Activated T-cell treated with anti-CD3 and anti-CD28 coated beads, Interleukin-2, amount 50 U/mL, for 1 hour (primary cell): ENCODE data around the gene CARS1.

Experiments used
- DNase-seq: peaks from one replicate; pipeline ENCODE4 v3.0.0-alpha.2; 2020

The CARS1 gene

DNA sequence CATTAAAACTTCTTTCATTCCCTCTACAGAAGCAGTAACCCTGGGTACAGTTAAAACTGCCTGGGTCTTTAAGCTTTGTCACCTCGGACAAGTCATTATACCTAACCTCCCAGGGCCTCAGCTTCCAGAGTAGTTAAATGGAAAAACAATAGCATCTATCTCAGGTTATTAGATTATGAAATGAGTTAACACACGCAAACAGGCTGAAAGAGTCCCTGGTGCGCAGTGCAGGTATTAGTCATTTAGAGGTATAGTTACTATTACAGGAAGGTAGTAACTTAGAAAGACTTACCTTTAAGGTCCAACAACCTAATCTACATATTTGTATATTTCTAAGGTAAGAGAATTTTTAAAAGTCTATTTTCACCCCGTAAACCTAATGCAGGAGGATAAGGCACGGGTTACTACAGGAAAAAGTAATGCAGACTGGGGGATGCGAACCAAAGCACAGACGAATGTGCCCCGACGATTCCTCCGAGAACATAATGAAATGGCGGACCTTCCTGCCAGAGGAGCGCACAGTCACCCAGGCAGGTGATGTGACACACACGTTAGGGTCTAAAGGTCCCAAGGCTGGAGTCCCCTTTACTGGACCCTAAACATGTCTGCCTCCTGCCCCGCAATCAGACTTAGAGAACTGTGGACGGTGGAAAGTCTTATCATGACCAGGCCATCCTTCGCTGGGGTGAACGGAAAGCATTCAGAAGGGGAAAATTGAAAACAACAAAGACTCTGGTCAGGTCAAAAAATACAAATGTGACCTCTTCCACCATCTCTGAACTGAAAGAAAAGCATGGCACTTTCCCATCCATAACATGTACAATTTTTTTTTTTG is 66.4 kb downstream of the CARS1 start:
- peak; percentile 48 for DNase-seq

GRCh38 chr11:2989551-2989950 is 67.7 kb downstream of the CARS1 start:
- DNase-seq, result no peak

DNA sequence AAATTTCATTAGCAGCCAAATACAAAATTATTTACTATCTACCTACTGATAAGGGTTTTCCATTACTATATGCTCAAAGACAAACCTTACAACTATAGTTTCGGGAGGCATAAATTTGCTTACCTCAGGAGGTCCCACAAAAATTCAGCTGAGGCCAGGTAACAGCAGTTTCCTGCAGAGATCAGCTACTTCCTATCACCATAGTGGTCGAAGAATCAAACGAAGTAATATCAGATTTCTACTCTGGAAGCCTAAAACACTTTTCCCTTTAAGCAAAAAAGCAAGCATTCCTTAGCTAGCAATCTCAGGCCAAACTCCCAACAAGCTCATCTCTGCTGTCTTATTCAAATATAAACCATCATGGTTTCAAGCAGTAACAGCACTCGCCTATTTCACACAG is 68.2 kb downstream of the CARS1 start:
- no peak for DNase-seq

DNA sequence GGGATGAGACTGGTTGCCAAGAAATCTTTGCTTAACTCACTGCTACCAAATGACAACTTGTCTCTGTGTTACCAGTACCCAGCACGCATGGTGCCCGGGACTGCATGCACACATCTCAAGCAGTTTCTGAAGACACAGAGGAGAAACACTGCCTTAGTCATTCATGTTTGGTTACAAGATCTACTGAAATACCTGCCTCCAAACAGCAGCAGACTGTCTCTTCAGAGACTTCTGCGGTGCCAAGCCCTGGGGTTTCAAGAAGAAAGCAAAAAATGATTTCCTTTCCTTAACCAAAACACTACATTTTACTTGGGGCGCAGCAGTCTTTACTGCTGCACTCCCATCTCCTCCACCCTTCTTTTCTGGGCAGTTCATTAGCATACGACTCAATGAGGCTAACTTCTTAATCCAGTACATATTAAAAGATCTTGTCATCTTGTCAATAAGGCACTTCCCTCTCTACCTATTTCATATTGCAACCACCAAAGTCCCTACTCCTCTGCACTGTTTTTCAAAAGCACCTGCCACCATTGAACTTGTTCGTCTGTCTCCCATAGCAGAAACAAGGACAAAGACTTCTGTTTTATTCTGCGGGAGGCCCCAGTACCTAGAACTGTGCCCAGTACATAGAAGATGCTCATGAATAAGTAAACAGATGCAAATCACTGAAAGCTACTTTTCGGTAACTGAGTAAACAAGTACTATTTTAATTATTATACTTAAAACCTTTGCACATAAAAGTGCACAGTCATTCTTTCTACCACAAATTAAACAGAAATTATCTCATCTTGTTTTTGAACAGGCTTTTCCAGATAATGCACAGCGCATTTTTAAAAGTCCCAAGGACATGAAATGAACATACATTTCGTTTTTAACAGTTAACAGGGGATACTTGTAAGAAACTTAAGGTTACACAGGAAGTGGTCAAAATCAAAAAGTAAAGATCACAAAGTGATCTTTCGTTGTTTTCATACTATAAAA is 69.1 kb downstream of the CARS1 start:
- DNase-seq, result peak; percentile 60

GRCh38 chr11:2983908-2984307 is 73.3 kb downstream of the CARS1 start:
- DNase-seq, result no peak

DNA sequence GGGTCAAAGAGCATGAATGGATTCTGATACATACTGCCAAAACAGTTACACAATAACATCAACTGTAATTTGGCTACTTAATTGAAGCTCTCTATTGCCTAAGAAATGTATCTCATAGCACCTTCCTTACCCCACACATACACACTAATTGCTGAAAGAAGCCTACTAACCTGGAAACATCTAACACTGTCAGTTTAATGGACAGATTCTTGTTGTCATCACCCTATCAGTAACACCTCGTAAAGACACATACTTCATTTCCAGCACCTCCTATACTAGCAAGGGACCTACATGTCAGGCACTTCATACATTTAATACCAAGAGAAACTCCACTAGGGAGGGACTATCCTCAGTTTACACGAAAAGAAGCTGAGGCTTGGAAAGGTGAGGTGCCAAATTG is 75.0 kb downstream of the CARS1 start:
- no peak for DNase-seq

GRCh38 chr11:2981130-2981529 is 76.1 kb downstream of the CARS1 start:
- DNase-seq, result no peak

GRCh38 chr11:2980168-2980840 is 76.9 kb downstream of the CARS1 start:
- no peak for DNase-seq

DNA sequence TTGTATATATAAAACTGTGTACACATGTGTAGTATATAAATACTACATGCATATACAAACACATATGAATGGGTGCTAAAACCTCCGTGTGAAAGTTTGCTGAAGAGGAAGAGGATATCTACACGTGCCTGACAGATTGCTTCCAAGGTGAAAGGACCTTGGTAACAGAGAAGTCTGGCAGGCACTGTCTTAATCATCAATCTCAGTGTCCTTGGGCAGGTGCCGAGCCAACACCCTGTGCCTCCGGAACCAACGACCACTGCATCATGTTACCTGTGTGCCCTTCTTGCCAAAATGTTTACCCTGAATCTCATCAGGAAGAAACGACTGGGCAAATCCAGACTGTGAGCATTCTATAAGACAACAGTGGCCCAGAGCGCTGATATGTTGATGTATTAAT is 80.1 kb downstream of the CARS1 start:
- no peak for DNase-seq

DNA sequence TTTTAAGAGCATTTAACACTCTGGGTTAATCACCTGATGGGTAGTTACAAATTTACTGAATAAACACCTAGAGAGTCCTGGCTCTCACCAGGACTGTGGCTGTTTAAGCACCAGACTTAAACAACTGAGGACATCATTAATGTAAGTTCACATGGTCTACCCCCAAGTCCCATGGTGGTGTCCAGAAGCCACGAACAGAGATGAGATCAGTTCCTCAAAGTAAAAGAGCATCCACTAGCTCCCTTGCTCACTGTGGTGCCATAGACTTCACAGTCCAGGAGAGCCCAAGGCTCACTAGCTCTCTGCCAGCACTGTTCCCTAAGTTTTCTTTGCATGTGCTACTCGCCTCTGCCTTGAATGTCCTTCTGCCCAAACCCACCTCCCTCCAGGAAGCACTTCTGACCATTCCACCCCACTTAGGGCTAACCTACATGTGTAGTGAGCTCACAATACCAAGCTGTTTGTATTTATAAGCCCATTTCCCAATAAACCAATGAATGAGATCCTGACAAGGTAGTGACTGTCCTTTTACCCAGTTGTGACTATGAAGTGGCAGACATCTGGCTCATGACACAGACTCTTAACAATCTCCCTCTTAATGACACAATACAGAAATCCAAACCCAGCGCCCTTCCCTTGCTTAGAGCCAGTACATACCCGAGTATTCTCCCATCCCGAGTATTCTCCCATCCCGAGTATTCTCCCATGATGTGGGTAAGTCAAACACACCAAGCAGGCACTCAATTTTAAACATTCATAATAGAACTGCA is 80.7 kb downstream of the CARS1 start:
- no peak for DNase-seq

- peak; percentile 40 for DNase-seq
Observed at GRCh38 chr11:2975594-2975993, 81.6 kb downstream of the CARS1 start.

GRCh38 chr11:2974272-2974671 is 83.0 kb downstream of the CARS1 start:
- no peak for DNase-seq

GRCh38 chr11:2968341-2968900 is 88.8 kb downstream of the CARS1 start:
- no peak for DNase-seq

- no peak for DNase-seq
Observed at GRCh38 chr11:2964782-2965181, 92.4 kb downstream of the CARS1 start.

DNA sequence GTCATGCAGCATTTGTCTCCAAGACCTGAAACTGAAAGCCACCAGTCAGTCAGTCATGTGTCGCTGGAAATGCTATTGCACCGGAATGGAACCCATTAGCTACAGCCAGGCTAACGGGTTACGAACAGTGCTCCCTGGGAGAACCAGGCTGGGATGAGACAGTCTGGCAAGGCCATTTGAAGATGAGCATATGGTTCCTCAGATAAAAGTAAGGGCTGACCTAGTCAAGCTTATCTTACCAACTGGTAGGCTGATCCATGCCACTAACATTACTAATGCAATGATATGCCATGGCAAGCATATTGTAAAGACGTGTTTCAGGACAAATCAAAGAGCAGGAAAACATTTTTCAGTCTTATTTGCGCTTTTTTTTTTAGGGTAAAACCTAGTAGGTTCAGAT is 93.5 kb downstream of the CARS1 start:
- DNase-seq, result no peak

GRCh38 chr11:2963112-2963754 is 94.0 kb downstream of the CARS1 start:
- DNase-seq, result no peak

- no peak for DNase-seq
Observed at GRCh38 chr11:2961080-2961479, 96.1 kb downstream of the CARS1 start.

GRCh38 chr11:2960139-2960538 is 97.1 kb downstream of the CARS1 start:
- no peak for DNase-seq

- DNase-seq, result no peak
Observed at GRCh38 chr11:2958251-2958650, 99.0 kb downstream of the CARS1 start.

DNA sequence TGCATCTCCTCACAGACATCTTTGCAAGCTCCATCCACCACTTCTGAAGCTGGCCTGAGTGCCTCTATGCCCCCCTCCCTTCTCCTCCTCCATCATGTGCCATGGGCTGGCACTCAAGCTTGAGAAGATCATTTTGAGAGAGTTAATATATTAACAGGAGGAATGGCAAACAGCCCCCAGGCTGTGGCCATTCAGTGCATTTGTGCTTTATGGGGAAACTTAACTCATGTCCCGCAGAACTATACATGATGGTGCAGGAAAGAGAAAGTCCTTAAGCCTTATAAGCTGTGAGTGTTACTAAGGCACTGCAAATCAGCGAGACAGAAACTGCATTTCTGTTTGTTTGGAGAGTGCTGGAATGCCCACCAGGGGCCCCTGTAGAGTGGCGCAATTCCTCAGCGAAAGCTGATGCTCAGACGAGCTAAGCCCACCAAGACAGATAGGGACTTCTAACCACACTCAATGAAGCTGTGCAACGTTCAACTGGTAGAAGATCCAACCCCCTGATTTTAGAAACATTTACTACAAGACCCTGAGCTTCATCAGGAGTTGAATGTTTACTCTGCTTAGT is 101.2 kb downstream of the CARS1 start:
- DNase-seq, result no peak

GRCh38 chr11:2954263-2954662 is 103.0 kb downstream of the CARS1 start:
- DNase-seq, result no peak
